HG02642 (cell line): ENCODE measurements around the gene KRT7.

Experiments used
- ATAC-seq: cut with Tn5 transposase; IDR thresholded peaks from one replicate; pipeline ENCODE4 v1.9.1; 2021; ENCODE audit warnings: mild to moderate bottlenecking; ENCODE audit not compliant: unreplicated experiment, poor library complexity

The KRT7 gene

DNA sequence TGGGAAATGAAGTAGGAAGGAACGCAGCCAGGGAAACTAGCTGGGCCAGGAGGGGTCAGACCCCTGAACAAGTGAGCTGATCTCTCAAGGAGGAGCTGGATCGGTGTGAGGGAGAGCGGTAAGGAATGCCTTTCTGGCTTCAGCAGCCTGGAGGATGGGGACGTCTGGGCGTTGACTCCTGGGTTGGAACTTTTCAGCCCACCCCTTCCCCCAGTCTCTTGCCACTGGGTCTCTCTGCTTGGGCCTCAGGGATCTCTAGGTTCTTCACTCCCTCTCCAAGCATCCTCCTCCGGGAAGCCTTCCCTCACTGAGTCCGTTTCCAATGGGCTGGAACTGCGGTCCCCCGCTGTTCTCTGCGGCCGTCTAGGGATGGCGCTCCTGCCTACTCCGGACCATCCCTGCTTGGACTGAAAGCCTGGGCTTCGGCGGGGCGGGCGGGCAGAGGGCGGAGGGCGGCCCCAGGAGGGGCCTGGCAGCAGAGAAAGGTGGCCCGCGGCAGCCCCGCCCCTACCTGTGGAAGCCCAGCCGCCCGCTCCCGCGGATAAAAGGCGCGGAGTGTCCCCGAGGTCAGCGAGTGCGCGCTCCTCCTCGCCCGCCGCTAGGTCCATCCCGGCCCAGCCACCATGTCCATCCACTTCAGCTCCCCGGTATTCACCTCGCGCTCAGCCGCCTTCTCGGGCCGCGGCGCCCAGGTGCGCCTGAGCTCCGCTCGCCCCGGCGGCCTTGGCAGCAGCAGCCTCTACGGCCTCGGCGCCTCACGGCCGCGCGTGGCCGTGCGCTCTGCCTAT, at the start of gene KRT7:
Gene KRT7, plus strand, starts transcription at position 570 of the 788 bp plus-strand sequence. Its CDS starts 54 bp downstream, at position 624.
- ATAC-seq: no peak

GRCh38 chr12:52183544-52183910, 49.5 kb upstream of the KRT7 start:
- no peak for ATAC-seq

DNA sequence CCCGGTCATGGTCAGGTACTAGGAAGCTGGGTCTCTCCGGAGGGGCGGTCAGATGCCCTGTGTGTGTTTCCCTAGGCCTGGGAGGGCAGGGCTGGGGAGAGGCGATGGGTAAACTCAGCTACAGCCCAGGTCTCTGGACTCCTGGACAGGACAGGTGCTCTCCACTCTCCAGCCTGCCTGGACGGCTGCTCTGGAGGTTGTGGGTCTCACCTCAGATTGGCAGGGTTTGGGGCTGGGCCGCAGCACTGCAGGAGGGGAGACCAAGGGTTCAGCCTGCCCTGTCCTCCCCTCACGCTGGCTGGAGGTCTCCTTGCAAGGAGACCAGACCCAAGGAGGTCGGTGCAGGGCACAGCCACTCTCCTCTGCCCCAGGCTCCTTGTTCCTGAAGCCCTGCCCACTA, 49.1 kb upstream of the KRT7 start:
- no peak for ATAC-seq

- ATAC-seq: no peak
These were observed 48.2 kb upstream of the KRT7 start for GRCh38 chr12:52184813-52185212.

DNA sequence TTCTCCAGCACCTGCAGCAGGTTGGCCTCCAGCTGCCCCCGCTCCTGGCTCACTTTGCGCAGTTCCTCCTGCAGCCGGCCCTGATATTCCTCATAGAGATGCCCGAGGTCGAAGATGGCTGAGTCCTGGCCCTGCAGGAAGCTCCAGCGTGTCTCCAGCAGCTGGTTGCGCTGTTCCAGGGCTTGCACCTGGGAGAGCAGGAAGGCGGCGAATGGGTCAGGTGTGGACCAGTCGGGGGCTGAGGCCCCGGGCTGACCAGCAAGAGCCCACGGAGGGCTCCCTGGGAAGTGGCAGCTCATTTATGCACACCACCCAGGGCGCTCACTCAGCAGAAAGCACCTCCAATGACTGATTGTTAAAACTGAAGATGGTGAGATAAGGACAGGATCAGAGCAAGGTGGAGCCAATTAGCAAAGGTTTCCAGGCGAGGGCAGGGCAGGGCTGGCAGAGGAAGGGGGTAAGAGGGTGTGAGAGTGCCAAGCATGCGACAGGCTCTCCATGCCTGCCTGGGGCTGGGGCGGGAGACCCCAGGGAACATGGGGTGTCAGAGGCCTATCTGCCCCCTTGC, 47.6 kb upstream of the KRT7 start:
- ATAC-seq: no peak

DNA sequence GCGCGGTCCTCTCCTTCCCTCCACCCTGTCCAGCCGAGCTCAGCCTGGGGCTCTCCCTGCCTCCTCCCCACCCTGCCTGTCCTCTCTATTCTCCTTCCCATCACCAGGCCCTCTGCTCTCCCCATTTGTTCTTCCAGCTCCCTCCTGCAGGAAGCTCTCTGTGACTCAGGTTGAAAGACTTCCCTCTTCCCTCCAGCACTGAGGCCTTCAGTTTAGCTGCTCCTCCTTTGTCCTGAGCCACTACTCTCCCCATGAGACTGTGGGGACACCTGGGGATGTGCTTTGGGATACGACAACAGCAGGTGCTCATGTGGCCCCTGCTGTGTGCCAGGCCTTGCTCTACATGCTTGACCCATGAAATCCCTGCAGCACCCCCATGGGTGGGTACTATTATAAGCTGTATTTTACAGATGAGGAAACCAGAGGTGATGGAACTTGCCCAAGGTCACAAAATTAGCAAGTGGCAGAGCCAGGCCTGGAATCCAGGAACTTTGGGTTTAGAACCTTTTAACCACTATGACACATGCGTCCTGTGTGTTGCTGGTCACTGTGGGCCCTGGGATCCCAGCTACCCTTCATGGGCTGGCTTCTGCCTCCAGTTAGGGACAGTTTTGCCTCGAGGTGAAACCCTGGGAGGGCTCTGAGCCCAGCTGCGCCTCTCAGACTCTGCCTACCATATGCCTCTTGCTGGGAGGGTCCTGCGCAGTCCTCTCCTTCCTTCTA, 46.8 kb upstream of the KRT7 start:
- no peak for ATAC-seq

GRCh38 chr12:52187206-52187605, 45.8 kb upstream of the KRT7 start:
- no peak for ATAC-seq

DNA sequence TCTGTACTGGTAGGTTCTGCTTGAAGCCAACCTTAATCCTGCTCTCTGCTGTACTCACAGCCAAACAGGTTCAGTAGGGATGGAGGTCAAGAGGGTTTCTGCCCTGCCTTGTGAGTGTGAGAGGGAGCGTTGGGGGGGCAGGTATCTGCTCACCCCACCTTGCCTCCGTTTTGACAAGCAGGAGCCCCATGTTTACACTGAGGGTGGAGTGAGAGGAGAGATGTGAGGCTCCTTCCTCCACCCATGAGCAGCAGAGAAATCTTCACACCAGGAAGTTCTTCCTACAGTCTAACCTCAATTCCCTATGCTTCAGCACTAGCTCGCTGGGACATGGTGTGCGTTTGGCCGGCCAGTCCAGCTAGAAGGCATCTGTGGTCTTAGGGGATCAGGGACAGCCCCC, 45.4 kb upstream of the KRT7 start:
- no peak for ATAC-seq

DNA sequence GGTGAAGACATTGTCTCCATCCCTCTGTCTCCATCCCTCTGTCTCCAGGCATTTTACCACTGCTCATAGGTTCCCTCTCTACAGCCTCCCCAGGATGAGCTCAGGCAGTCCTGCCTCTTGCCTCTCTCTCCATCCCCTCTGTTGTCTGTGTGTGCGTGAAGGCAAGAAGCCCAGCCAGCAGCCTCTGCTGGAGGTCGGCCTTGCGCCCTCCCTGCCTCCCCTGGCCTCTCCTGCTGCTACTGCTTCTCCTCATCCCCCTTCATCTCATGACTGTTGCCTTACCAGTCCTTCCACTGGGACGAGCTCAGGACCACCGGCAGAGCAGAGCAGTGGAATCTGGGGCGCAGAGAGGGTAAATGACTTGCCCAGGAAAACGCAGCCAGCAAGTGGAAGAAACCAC, 44.4 kb upstream of the KRT7 start:
- no peak for ATAC-seq

- ATAC-seq: no peak
These were observed 43.5 kb upstream of the KRT7 start for GRCh38 chr12:52189376-52190174.

GRCh38 chr12:52190860-52191729, 41.9 kb upstream of the KRT7 start:
- no peak for ATAC-seq

GRCh38 chr12:52191841-52192791, 40.9 kb upstream of the KRT7 start, which contains the start of gene KRT80:
Gene KRT80 (minus strand): TSS chr12:52192014. CDS start chr12:52191902, 112 bp downstream.
- ATAC-seq: no peak

- no peak for ATAC-seq
These were observed 39.5 kb upstream of the KRT7 start for GRCh38 chr12:52193532-52193931.

DNA sequence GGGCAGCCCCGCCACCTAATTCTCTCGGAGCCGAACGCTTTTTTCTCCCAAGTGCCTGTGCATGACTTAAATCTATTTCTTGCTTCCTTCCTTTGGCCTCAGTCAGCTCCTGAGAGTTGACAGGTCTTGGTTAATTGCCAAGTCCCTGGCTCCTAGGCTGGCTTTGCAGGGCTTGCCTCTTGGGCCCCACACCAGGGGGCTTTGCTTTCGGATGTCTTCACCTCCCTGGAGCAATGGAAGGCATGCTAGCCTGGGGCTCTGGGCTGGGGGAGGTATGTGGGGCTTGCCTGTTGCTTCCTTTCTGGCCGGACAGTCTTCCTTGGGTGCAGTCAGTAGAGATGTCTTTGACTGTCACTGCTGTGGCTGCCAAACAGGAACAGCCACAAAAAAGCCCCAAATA, 39.1 kb upstream of the KRT7 start:
- ATAC-seq: no peak

- no peak for ATAC-seq
These were observed 37.8 kb upstream of the KRT7 start for GRCh38 chr12:52195065-52195730.

DNA sequence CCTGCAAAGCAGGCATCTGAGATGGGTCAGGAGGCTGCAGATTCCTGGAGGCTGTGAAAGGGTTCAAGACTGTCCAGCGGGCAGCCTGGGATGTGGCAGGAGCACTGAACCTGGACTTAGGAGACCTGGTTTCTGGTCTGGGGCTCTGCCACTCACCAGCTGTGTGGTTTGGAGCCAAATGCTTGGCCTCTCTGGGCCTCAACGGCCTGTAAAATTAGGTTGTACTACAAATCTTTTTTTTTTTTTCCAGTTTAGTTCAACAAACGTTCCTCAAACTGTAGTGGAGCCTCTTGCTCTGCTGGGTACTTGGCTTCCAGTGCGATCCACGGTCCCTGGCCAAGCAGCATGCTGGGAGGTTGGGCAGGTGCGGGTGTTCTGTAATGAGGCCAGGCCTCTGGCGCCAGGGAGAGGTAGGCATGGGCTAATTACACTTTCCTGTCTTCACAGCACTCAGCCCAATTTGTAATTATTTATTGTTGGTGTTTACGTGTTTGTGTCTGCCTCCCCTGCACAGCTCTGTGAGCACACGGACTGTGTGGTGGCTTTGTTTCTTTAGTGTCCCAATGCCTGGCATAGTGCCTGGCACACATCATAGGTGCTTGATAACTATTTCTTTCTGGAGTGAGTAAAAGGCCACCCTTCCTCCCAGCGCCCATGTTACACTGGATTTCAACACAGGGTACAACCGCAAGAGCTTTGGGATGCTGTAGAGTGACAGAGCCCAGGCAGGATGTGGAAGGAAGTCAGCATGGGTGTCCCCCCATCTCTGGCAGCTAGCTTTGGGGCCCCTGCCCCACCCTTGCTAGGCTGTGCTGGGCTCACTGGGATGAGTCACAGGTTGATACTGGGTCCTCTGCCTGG, 35.4 kb upstream of the KRT7 start:
- no peak for ATAC-seq
